ENCODE results near the gene PTGR1.

Gene PTGR1

GRCh38 chr9:111524731-111525055, 74.8 kb downstream of the PTGR1 start:
- TF ChIP-seq CTCF (conservative IDR thresholded peaks at IDR 0.05; ENCODE audit: low read length) = no peak
- H3K4me3 ChIP-seq (ENCODE audit: low read length) = peak overlapping the region; percentile 87
- DNase-seq (ENCODE audit: low read depth) = no peak

- DNase-seq (ENCODE audit: low read depth) = no peak
- TF ChIP-seq CTCF (conservative IDR thresholded peaks at IDR 0.05; ENCODE audit: low read length) = no peak
- H3K4me3 ChIP-seq (ENCODE audit: low read length) = no peak overlapping the region
Measured at GRCh38 chr9:111516061-111516465, 83.4 kb downstream of the PTGR1 start.

GRCh38 chr9:111514967-111515366, 84.5 kb downstream of the PTGR1 start:
- no peak for TF ChIP-seq CTCF (conservative IDR thresholded peaks at IDR 0.05; ENCODE audit: low read length)
- DNase-seq (ENCODE audit: low read depth) = no peak
- no peak overlapping the region for H3K4me3 ChIP-seq (ENCODE audit: low read length)

All from AG10803 (cell line).